GM18520 (cell line): Measurements from ENCODE around the gene NADK.
"Not testable (repeated sequence)": the region's sequence is repeated elsewhere in the genome, so short reads cannot be mapped to it uniquely, and the experiment has no call there.

ENCODE experiments used
- ATAC-seq: cut with Tn5 transposase; IDR thresholded peaks from one replicate; pipeline ENCODE4 v1.9.1; 2021; ENCODE audit not compliant: unreplicated experiment

NADK gene

GRCh38 chr1:1707897-1708296 is 70.4 kb downstream of the NADK start:
- not testable (repeated sequence) for ATAC-seq

DNA sequence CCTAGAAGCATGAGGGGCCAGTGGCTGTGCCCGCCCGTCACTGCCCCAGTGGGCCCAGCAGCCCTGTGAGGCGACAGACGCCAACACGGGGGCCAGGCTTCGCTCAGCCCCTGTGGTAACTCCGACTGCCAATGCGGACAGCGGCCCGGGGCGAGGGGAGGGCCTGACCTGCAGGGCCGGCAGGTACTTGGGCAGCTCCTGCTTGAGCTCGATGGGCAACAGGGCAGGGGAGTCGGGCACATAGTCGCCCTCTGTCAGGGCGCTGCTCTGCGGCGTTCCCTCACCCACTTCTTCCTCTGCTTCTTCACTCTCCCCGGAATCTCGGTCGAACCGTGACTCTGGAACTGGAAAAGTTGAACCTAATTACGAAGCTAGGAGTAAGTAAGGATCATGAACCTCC is 71.0 kb downstream of the NADK start:
- not testable (repeated sequence) for ATAC-seq

DNA sequence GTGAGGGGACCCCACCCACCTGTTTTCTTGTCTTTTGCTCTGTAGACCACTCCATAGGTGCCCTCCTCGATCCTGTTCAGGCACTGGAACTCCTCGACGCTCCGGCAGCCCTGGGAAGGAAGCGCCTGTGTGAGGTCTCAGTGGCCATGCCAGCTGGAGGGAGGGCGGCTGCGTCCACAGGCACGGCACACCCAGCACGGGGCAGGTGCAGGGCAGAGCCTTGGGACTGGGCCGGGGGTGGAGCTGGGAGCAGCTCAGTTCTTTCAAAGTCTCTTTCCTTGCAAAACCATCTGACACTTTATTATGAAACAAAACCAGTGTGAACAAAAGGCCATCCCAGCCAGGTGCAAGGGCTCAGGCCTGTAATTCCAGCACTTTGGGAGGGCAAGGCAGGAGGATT is 72.6 kb downstream of the NADK start:
- ATAC-seq: not testable (repeated sequence)

- ATAC-seq: not testable (repeated sequence)
Measured at GRCh38 chr1:1704284-1704957, 73.8 kb downstream of the NADK start.

- no peak for ATAC-seq
Measured at GRCh38 chr1:1703796-1704195, 74.5 kb downstream of the NADK start.

GRCh38 chr1:1702506-1702905 is 75.8 kb downstream of the NADK start:
- not testable (repeated sequence) for ATAC-seq
